H1 (cell line): ENCODE measurements around the gene PNPLA1. TPM values are rescaled to one million over a fixed set of nuclear protein-coding genes. Genes with fewer than 3 reads are reported as not detected.

Experiments used
- CTCF ChIA-PET: fragments of 300-600 bp; sonication (Branson Sonifier 250); formaldehyde crosslinking; loops from one replicate; lab custom pipeline; 2021; ENCODE audit not compliant: partially characterized antibody; lab: Charles Lee
- POLR2A ChIA-PET: fragments of 300-600 bp; sonication (Branson Sonifier 250); formaldehyde crosslinking; loops from one replicate; lab custom pipeline; 2021; ENCODE audit warnings: inconsistent platforms; ENCODE audit not compliant: partially characterized antibody; lab: Charles Lee
- DNase-seq, 2 experiments: peaks; one replicate each; pipeline versions ENCODE4 v3.0.0 to v3.0.0-alpha.2; 2010 to 2022; ENCODE audit warnings: low spot score in 2 of 2, low read depth in 1 of 2, mixed read lengths in 1 of 2
- FAIRE-seq: peaks from 2 replicates; lab custom pipeline; 2011; peaks lifted over from hg19 to GRCh38; lab: Jason Lieb, UNC
- H2AFZ ChIP-seq: 2 replicates; pipeline ENCODE4 v1.8.1; 2012; ENCODE audit warnings: low read length, inconsistent platforms
- H2AK5ac ChIP-seq: 2 replicates; pipeline ENCODE4 v1.6.1; 2013; ENCODE audit warnings: low read depth, low read length
- H2BK120ac ChIP-seq: replicated peaks from 2 replicates; pipeline ENCODE3; 2013; ENCODE audit warnings: low read depth, low read length, inconsistent platforms
- H2BK12ac ChIP-seq: 2 replicates; pipeline ENCODE4 v1.6.1; 2013; ENCODE audit warnings: low read depth, low read length
- H2BK15ac ChIP-seq: 2 replicates; pipeline ENCODE4 v1.6.1; 2013; ENCODE audit warnings: low read length
- H2BK20ac ChIP-seq: 2 replicates; pipeline ENCODE4 v1.6.1; 2013; ENCODE audit warnings: low read length
- H2BK5ac ChIP-seq: 2 replicates; pipeline ENCODE4 v1.6.1; 2013; ENCODE audit warnings: low read depth, low read length
- H3K14ac ChIP-seq: 2 replicates; pipeline ENCODE4 v1.6.1; 2013; ENCODE audit warnings: inconsistent platforms; ENCODE audit not compliant: insufficient read length
- H3K18ac ChIP-seq: 2 replicates; pipeline ENCODE4 v1.6.1; 2013; ENCODE audit warnings: low read length; ENCODE audit errors: extremely low read depth
- H3K23ac ChIP-seq: 2 replicates; pipeline ENCODE4 v1.6.1; 2013; ENCODE audit warnings: inconsistent platforms; ENCODE audit not compliant: insufficient read length
- H3K23me2 ChIP-seq: 2 replicates; pipeline ENCODE4 v1.6.1; 2013; ENCODE audit warnings: low read depth, low read length
- H3K27ac ChIP-seq: 2 replicates; pipeline ENCODE4 v1.6.1; 2011; ENCODE audit warnings: low read depth, low read length, inconsistent platforms
- H3K27me3 ChIP-seq, 4 experiments: replicated peaks in 1 of 4; 1 replicate in 1 of 4; 2 replicates in 3 of 4; pipeline versions ENCODE4 v1.6.1 to v1.8.1; 2011 to 2013; ENCODE audit warnings: low read length in 3 of 4, mild to moderate bottlenecking in 3 of 4, inconsistent platforms in 2 of 4, mixed read lengths in 2 of 4, moderate library complexity in 1 of 4; ENCODE audit not compliant: control insufficient read depth in 3 of 4, insufficient read depth in 3 of 4; ENCODE audit errors: extremely low read depth in 1 of 4
- H3K36me3 ChIP-seq, 4 experiments: 2 replicates each; pipeline versions ENCODE4 v1.6.1 to v1.8.1; 2011 to 2013; ENCODE audit warnings: mild to moderate bottlenecking in 4 of 4, low read length in 3 of 4, moderate library complexity in 2 of 4, control low read depth in 1 of 4, inconsistent platforms in 1 of 4; ENCODE audit not compliant: insufficient read depth in 4 of 4, control insufficient read depth in 2 of 4
- H3K4ac ChIP-seq: replicated peaks from 2 replicates; pipeline ENCODE3; 2013; ENCODE audit warnings: low read length, low read depth, mixed read lengths, inconsistent platforms; ENCODE audit not compliant: insufficient read length
- H3K4me1 ChIP-seq, 4 experiments: replicated peaks in 1 of 4; 1 replicate in 1 of 4; 2 replicates in 3 of 4; pipeline versions ENCODE4 v1.6.1 to v1.8.1; 2011 to 2013; ENCODE audit warnings: low read length in 3 of 4, inconsistent platforms in 2 of 4, mixed read lengths in 1 of 4; ENCODE audit not compliant: insufficient read depth in 4 of 4, control insufficient read depth in 3 of 4
- H3K4me2 ChIP-seq, 2 experiments: 2 replicates each; pipeline versions ENCODE4 v1.6.1 to v1.8.1; 2011 to 2013; ENCODE audit warnings: low read depth in 2 of 2, low read length in 2 of 2, control low read depth in 1 of 2, inconsistent platforms in 1 of 2, mild to moderate bottlenecking in 1 of 2; ENCODE audit not compliant: insufficient read depth in 1 of 2
- H3K4me3 ChIP-seq, 4 experiments: fragments of 200-600, 300-600 bp in 1 of 4; sonication (generic), shearing (Covaris generic), sonication (Bioruptor Twin) in 1 of 4; 2 replicates each; pipeline versions ENCODE4 v1.5.1 to v1.8.1; 2011 to 2016; ENCODE audit warnings: low read length in 4 of 4, low read depth in 3 of 4, control low read depth in 2 of 4, inconsistent platforms in 2 of 4, mild to moderate bottlenecking in 2 of 4, mixed read lengths in 1 of 4, moderate library complexity in 1 of 4; ENCODE audit not compliant: insufficient read depth in 2 of 4; ENCODE audit errors: extremely low read depth in 1 of 4
- H3K56ac ChIP-seq: replicated peaks from 2 replicates; pipeline ENCODE3; 2013; ENCODE audit warnings: low read depth, mild to moderate bottlenecking, mixed read lengths, low read length, inconsistent platforms; ENCODE audit not compliant: insufficient read length
- H3K79me1 ChIP-seq: 2 replicates; pipeline ENCODE4 v1.6.1; 2013; ENCODE audit warnings: low read depth, low read length, control low read depth
- H3K79me2 ChIP-seq, 2 experiments: 2 replicates each; pipeline versions ENCODE4 v1.6.1 to v1.8.1; 2012 to 2013; ENCODE audit warnings: low read length in 2 of 2, mild to moderate bottlenecking in 2 of 2, inconsistent platforms in 1 of 2; ENCODE audit not compliant: insufficient read depth in 2 of 2, control insufficient read depth in 1 of 2
- H3K9ac ChIP-seq, 4 experiments: replicated peaks in 1 of 4; 1 replicate in 1 of 4; 2 replicates in 3 of 4; pipeline versions ENCODE4 v1.6.1 to v1.8.1; 2011 to 2013; ENCODE audit warnings: low read depth in 3 of 4, low read length in 3 of 4, control low read depth in 2 of 4, mild to moderate bottlenecking in 2 of 4, moderate library complexity in 2 of 4, inconsistent platforms in 1 of 4; ENCODE audit errors: extremely low read depth in 1 of 4
- H3K9me3 ChIP-seq, 2 experiments: 2 replicates each; pipeline versions ENCODE4 v1.6.1 to v1.8.1; 2012 to 2013; ENCODE audit warnings: mild to moderate bottlenecking in 2 of 2, moderate library complexity in 2 of 2, control low read depth in 1 of 2, inconsistent platforms in 1 of 2, low read depth in 1 of 2, low read length in 1 of 2, mixed read lengths in 1 of 2; ENCODE audit not compliant: insufficient read depth in 2 of 2
- H4K20me1 ChIP-seq, 2 experiments: replicated peaks in 1 of 2; 2 replicates each; pipeline versions ENCODE3 to v1.8.1; 2011 to 2013; ENCODE audit warnings: inconsistent platforms in 2 of 2, low read length in 2 of 2, mild to moderate bottlenecking in 1 of 2; ENCODE audit not compliant: insufficient read depth in 2 of 2, control insufficient read depth in 1 of 2
- H4K5ac ChIP-seq: 2 replicates; pipeline ENCODE4 v1.6.1; 2013; ENCODE audit warnings: low read length, low read depth, mixed read lengths, inconsistent platforms; ENCODE audit not compliant: insufficient read length
- H4K8ac ChIP-seq: 2 replicates; pipeline ENCODE4 v1.8.0; 2013; ENCODE audit warnings: mild to moderate bottlenecking, moderate library complexity, low read length, inconsistent platforms; ENCODE audit not compliant: insufficient read depth; ENCODE audit errors: extremely low read depth
- H4K91ac ChIP-seq: replicated peaks from 2 replicates; pipeline ENCODE3; 2013; ENCODE audit warnings: low read length, mixed read lengths, inconsistent platforms; ENCODE audit not compliant: insufficient read length
- CEBPB ChIP-seq: IDR thresholded peaks from 2 replicates; pipeline ENCODE4 v1.6.1; 2012; ENCODE audit warnings: low read depth, low read length
- EGR1 ChIP-seq: IDR thresholded peaks from 2 replicates; pipeline ENCODE4 v1.6.1; 2011; ENCODE audit warnings: low read depth, low read length, borderline replicate concordance
- GABPA ChIP-seq: IDR thresholded peaks from 2 replicates; pipeline ENCODE4 v1.6.1; 2011; ENCODE audit warnings: mild to moderate bottlenecking, low read length, moderate library complexity, borderline replicate concordance; ENCODE audit not compliant: insufficient read depth
- JUND ChIP-seq: IDR thresholded peaks from 2 replicates; pipeline ENCODE4 v1.6.1; 2011; ENCODE audit warnings: mild to moderate bottlenecking, improper control_type of control experiment, low read length
- KDM1A ChIP-seq: fragments of 200-600, 300-600 bp; sonication (generic); IDR thresholded peaks from 2 replicates; pipeline ENCODE4 v1.7.1; 2016; ENCODE audit warnings: mild to moderate bottlenecking, low read length, borderline replicate concordance
- KDM4A ChIP-seq: IDR thresholded peaks from one replicate; pipeline ENCODE4 v1.7.1; 2012; ENCODE audit warnings: low read depth, mild to moderate bottlenecking, moderate library complexity, low read length, inconsistent platforms; ENCODE audit not compliant: severe bottlenecking
- MAFK ChIP-seq: IDR thresholded peaks from 2 replicates; pipeline ENCODE4 v1.6.1; 2012; ENCODE audit warnings: low read depth, mild to moderate bottlenecking, improper control_type of control experiment, low read length
- PHF8 ChIP-seq: fragments of 200-600 bp; sonication (generic); conservative IDR thresholded peaks from 2 replicates; pipeline ENCODE4 v1.7.1; 2012; ENCODE audit warnings: low read depth, mild to moderate bottlenecking, inconsistent platforms, low read length, moderate library complexity
- POLR2A ChIP-seq, 2 experiments: IDR thresholded peaks; 1 replicate in 1 of 2; 2 replicates in 1 of 2; pipeline ENCODE4 v1.6.1; 2011; ENCODE audit warnings: low read depth in 2 of 2, low read length in 2 of 2, mild to moderate bottlenecking in 2 of 2; ENCODE audit errors: control extremely low read depth in 1 of 2
- RBBP5 ChIP-seq: IDR thresholded peaks from 2 replicates; pipeline ENCODE4 v1.7.1; 2012; ENCODE audit warnings: low read depth, mild to moderate bottlenecking, inconsistent platforms, low read length, moderate library complexity, borderline replicate concordance
- SAP30 ChIP-seq: fragments of 300-600 bp; sonication (generic); IDR thresholded peaks from 2 replicates; pipeline ENCODE4 v1.7.1; 2012; ENCODE audit warnings: low read length, moderate library complexity, mild to moderate bottlenecking, inconsistent platforms; ENCODE audit not compliant: insufficient read depth, insufficient replicate concordance
- SIX5 ChIP-seq: IDR thresholded peaks from 2 replicates; pipeline ENCODE4 v1.6.1; 2011; ENCODE audit warnings: mild to moderate bottlenecking, low read depth, low read length
- TAF1 ChIP-seq: IDR thresholded peaks from 2 replicates; pipeline ENCODE4 v1.6.1; 2011; ENCODE audit warnings: mild to moderate bottlenecking, low read depth, low read length
- TAF7 ChIP-seq: optimal IDR thresholded peaks from 2 replicates; pipeline ENCODE3; 2011; ENCODE audit warnings: low read depth, mild to moderate bottlenecking, inconsistent platforms, low read length, moderate library complexity, borderline replicate concordance
- TCF12 ChIP-seq: IDR thresholded peaks from 2 replicates; pipeline ENCODE4 v1.6.1; 2011; ENCODE audit warnings: low read depth, mild to moderate bottlenecking, low read length
- YY1 ChIP-seq: IDR thresholded peaks from 2 replicates; pipeline ENCODE4 v1.6.1; 2011; ENCODE audit warnings: low read depth, mild to moderate bottlenecking, low read length
- whole genome bisulfite sequencing, 2 experiments: shearing (Covaris generic) in 1 of 2; methylation state at CpG; one replicate each; pipeline versions ENCODE4 v1.1.6 to v1.1.7; 2013 to 2015; ENCODE audit warnings: low lambda C conversion rate in 2 of 2, mixed read lengths in 2 of 2, inconsistent platforms in 1 of 2, low coverage in 1 of 2, missing lambda C conversion rate in 1 of 2; ENCODE audit not compliant: insufficient replicate concordance in 2 of 2, insufficient coverage in 1 of 2, insufficient read length in 1 of 2; ENCODE audit errors: extremely low coverage in 1 of 2, missing lambda C conversion rate in 1 of 2; 5-methylcytosine and 5-hydroxymethylcytosine counted together
- polyA plus RNA-seq, 7 experiments: library from polyadenylated mRNA; depleted of rRNA in 3 of 7; stranded (reverse) in 5 of 7; unstranded in 2 of 7; fragments of >200 nt in 5 of 7; fragments of 200-250 nt in 2 of 7; gene quantifications; 1 replicate in 5 of 7; 2 replicates in 1 of 7; 4 replicates in 1 of 7; pipeline versions ENCODE4 v1.2.1 to v1.2.3, GENCODE V29; 2011 to 2013; ENCODE audit warnings: missing spikeins in 2 of 7, mixed read lengths in 2 of 7
- total RNA-seq: library from RNA; stranded (reverse); fragmentation: NEBNext Ultra II Directional; extraction: Animal tissue kit (Norgen Biotek cat#: 25700); gene quantifications from 2 replicates; pipeline ENCODE4 v1.2.1, GENCODE V29; 2021

The PNPLA1 gene
- total and polyA plus RNA-seq, 2 of the 8 experiments (the other 6 are each of a cell fraction or from before 2014, with no cell fraction given), result not detected

DNA sequence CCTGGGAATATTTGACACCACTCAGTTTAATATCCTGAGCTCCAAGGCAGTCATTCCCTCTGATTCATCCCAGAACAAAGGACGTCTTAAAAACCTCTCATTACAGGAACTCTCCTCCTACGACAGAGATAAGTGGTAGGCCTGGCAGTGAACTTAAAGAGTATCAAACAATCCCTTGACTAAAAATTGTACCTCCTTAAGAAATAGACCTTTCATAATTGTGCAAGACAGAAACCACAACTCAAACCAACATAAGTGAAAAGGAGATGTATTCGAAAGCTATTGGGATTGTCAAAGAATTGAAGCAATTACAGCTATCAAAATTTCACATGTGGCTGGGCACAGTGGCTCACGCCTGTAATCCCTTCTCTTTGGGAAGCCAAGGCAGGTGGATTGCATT is 86.0 kb downstream of the PNPLA1 start:
- no peaks in the 10 kb centered on the region for H4K20me1 ChIP-seq
- no peak overlapping the region for H3K4ac ChIP-seq
- H3K4me3 ChIP-seq, result no peak overlapping the region
- H3K9me3 ChIP-seq, result no peaks in the 10 kb centered on the region
- H3K4me2 ChIP-seq, result no peak overlapping the region
- H3K56ac ChIP-seq, result no peak overlapping the region
- 88% methylated on average over 4 of the region's 4 CpGs; no CpG with 5 or more reads in 1 of the 2 experiments for WGBS, 2 experiments
- no peaks in the 10 kb centered on the region for H3K79me2 ChIP-seq
- no peak for TF ChIP-seq TAF7
- no peak for TF ChIP-seq KDM1A
- no peak for TF ChIP-seq SIX5
- no peak for TF ChIP-seq SAP30
- TF ChIP-seq EGR1, result no peak
- TF ChIP-seq MAFK, result no peak
- no peak for TF ChIP-seq TCF12
- no peak for TF ChIP-seq GABPA
- TF ChIP-seq POLR2A (IDR thresholded peaks at IDR 0.05; ENCODE audit: control extremely low read depth in 1 of 2, low read depth in 2 of 2, low read length in 2 of 2), result no peak
- no peak for TF ChIP-seq YY1
- no peak for TF ChIP-seq TAF1
- no peak for TF ChIP-seq RBBP5
- no peak for TF ChIP-seq PHF8
- TF ChIP-seq CEBPB, result no peak
- no peak for TF ChIP-seq JUND
- no peak for TF ChIP-seq KDM4A
- TF ChIP-seq, all 59 proteins: peak for 0
- H2BK15ac ChIP-seq, result no peak overlapping the region
- H2BK20ac ChIP-seq, result no peak overlapping the region
- no peak overlapping the region for H2AK5ac ChIP-seq
- no peak overlapping the region for H4K8ac ChIP-seq
- H3K27me3 ChIP-seq, result peaks cover 0 to 1% (median 0%) of the 10 kb centered on the region in 4 experiments; a peak in 1 of 7 replicates
- ChIA-PET CTCF (interaction anchor here (1.3 to 7.6 kb wide), 4 partner anchors 9 to 54 kb away, joined by 3 to 47 read pairs (median 16); no protein-coding TSS in a partner anchor), POLR2A (interaction anchor here (1.5 kb wide), 1 partner anchor 9 kb away, joined by 3 read pairs; no protein-coding TSS in a partner anchor)
- H2BK120ac ChIP-seq, result no peak overlapping the region
- no peak overlapping the region for H2BK5ac ChIP-seq
- FAIRE-seq (no peak), DNase-seq (no peak)
- H3K79me1 ChIP-seq, result no peaks in the 10 kb centered on the region
- H3K23ac ChIP-seq, result no peak overlapping the region
- no peak overlapping the region for H3K14ac ChIP-seq
- no peak overlapping the region for H2AFZ ChIP-seq
- no peaks in the 10 kb centered on the region for H3K23me2 ChIP-seq
- H3K4me1 ChIP-seq, result no peaks in the 10 kb centered on the region
- H3K27ac ChIP-seq, result no peak overlapping the region
- no peaks in the 10 kb centered on the region for H3K36me3 ChIP-seq
- H2BK12ac ChIP-seq, result no peak overlapping the region
- H3K18ac ChIP-seq, result no peak overlapping the region
- no peak overlapping the region for H4K5ac ChIP-seq
- no peak overlapping the region for H4K91ac ChIP-seq
- no peak overlapping the region for H3K9ac ChIP-seq
